GM12801 (cell line): ENCODE results near the gene IMPG2.

Experiments used
- CTCF ChIP-seq: IDR thresholded peaks from one replicate; pipeline ENCODE4 v1.5.1; 2011; ENCODE audit warnings: control low read depth; ENCODE audit not compliant: insufficient read length; ENCODE audit errors: extremely low read depth

IMPG2 gene

GRCh38 chr3:101240719-101241399 lies 79.5 kb downstream of the IMPG2 start:
- TF ChIP-seq CTCF = no peak

- TF ChIP-seq CTCF = no peak
Observed at GRCh38 chr3:101235048-101235447, 85.3 kb downstream of the IMPG2 start.

- TF ChIP-seq CTCF = no peak
Observed at GRCh38 chr3:101230618-101231017, 89.8 kb downstream of the IMPG2 start.

DNA sequence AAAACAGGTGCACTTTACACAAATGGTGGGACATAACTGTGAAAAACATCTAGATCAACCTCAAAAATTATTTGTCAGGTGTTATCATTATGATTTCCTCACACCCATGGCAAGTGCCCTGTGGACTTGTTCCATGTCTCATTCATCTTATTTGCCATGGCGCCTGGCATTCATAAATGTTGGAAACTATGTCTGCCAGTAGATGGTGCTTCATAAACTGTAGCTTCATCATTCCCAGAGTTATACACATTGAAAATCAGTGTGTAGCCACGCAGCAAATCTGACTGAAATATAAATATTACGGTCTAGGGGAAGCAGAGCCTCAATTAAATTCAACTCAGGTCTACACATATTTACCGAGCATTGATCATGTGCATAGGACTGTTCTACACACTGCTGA lies 90.7 kb downstream of the IMPG2 start:
- TF ChIP-seq CTCF = no peak

DNA sequence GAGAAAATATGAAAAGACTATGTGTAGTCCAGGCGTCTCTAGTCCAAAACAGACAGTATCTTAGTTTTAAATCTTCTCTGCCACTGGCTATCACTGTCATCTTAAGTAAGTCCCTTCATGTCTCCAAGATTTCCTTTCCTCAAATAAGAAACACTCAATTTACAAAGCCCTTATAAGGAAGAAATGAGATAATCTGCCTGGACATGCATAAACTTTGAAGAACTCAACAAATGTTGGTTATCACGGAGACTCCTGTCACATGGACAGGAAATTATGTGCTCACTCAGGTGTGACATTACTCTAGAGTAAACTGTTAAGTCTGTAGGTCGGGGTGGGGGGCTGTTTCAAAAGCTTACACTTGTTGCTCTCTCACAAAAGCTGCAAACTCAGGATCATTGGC lies 91.9 kb downstream of the IMPG2 start:
- no peak for TF ChIP-seq CTCF

DNA sequence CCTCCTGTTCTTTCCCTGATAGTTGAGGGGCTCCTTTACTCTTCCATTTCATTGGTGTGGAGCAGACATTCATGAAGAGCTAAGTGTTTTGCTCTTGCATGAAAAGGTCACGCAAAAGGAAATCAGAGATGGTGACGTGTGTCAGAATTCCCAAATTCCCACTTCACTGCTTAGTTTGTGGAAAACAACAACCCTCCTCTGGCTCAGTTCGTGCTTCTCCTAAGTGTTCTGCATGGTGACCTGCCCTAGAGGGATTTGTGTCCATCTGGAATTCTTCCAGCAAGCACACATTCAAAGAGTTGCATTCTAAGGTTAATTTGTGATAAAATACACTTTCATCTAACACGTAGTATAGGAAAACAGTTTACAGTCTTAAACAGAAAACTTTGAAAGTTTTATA lies 95.6 kb downstream of the IMPG2 start:
- TF ChIP-seq CTCF = no peak

GRCh38 chr3:101223016-101223415 lies 97.4 kb downstream of the IMPG2 start:
- no peak for TF ChIP-seq CTCF
